Ovary (tissue), 3 donors: Measurements from ENCODE around the gene CYP4V2.

Experiments used
- CTCF ChIP-seq, 3 donors: fragments of 450-650 bp in 2 of 3; fragments of 200-600 bp in 1 of 3; IDR thresholded peaks; one replicate each; pipeline versions ENCODE4 v1.5.1 to v1.8.0; 2016 to 2022; ENCODE audit warnings: antibody characterized with exemption in 3 of 3, mild to moderate bottlenecking in 1 of 3
- EP300 ChIP-seq: sonication (generic); formaldehyde crosslinking; IDR thresholded peaks from one replicate; pipeline ENCODE4 v1.6.1; 2017; ENCODE audit warnings: antibody characterized with exemption
- donor health status: DM: no; HTN: no; CAD: no.

GRCh38 chr4:186227221-186227620, 35.9 kb downstream of the CYP4V2 start, which contains the start of gene KLKB1:
- TF ChIP-seq CTCF (IDR thresholded peaks at IDR 0.05): no peak
- no peak for TF ChIP-seq EP300
